HG03045 (cell line): ENCODE data around the gene FAF1.
"Not testable (repeated sequence)": the region's sequence is repeated elsewhere in the genome, so short reads cannot be mapped to it uniquely, and the experiment has no call there.

Experiments
- ATAC-seq: cut with Tn5 transposase; IDR thresholded peaks from one replicate; pipeline ENCODE4 v1.9.1; 2021; ENCODE audit warnings: mild to moderate bottlenecking, moderate library complexity; ENCODE audit not compliant: unreplicated experiment

Gene FAF1

GRCh38 chr1:50917138-50918137, 42.6 kb downstream of the FAF1 start:
- ATAC-seq = no peak

GRCh38 chr1:50915621-50916020, 44.4 kb downstream of the FAF1 start:
- ATAC-seq = no peak

GRCh38 chr1:50913954-50914353, 46.1 kb downstream of the FAF1 start:
- no peak for ATAC-seq

GRCh38 chr1:50910356-50910755, 49.7 kb downstream of the FAF1 start:
- not testable (repeated sequence) for ATAC-seq

- ATAC-seq = not testable (repeated sequence)
Measured at GRCh38 chr1:50907610-50908009, 52.5 kb downstream of the FAF1 start.

GRCh38 chr1:50906050-50906449, 54.0 kb downstream of the FAF1 start:
- ATAC-seq = not testable (repeated sequence)

- no peak for ATAC-seq
Measured at GRCh38 chr1:50902419-50902818, 57.6 kb downstream of the FAF1 start.

- ATAC-seq = no peak
Measured at GRCh38 chr1:50901872-50902271, 58.2 kb downstream of the FAF1 start.

- ATAC-seq = no peak
Measured at GRCh38 chr1:50898773-50899172, 61.3 kb downstream of the FAF1 start.

GRCh38 chr1:50894340-50894739, 65.7 kb downstream of the FAF1 start:
- no peak for ATAC-seq

- no peak for ATAC-seq
Measured at GRCh38 chr1:50893466-50893865, 66.6 kb downstream of the FAF1 start.

- not testable (repeated sequence) for ATAC-seq
Measured at GRCh38 chr1:50887555-50887954, 72.5 kb downstream of the FAF1 start.

GRCh38 chr1:50880373-50880772, 79.7 kb downstream of the FAF1 start:
- no peak for ATAC-seq

GRCh38 chr1:50879137-50879536, 80.9 kb downstream of the FAF1 start:
- ATAC-seq = no peak

GRCh38 chr1:50878434-50878833, 81.6 kb downstream of the FAF1 start:
- ATAC-seq = no peak

- no peak for ATAC-seq
Measured at GRCh38 chr1:50877641-50878040, 82.4 kb downstream of the FAF1 start.

GRCh38 chr1:50873458-50874187, 86.4 kb downstream of the FAF1 start:
- peak; percentile 92 for ATAC-seq

GRCh38 chr1:50864845-50865244, 95.2 kb downstream of the FAF1 start:
- ATAC-seq = not testable (repeated sequence)

GRCh38 chr1:50861772-50862171, 98.3 kb downstream of the FAF1 start:
- no peak for ATAC-seq

GRCh38 chr1:50860702-50861101, 99.4 kb downstream of the FAF1 start:
- no peak for ATAC-seq

- no peak for ATAC-seq
Measured at GRCh38 chr1:50860256-50860655, 99.8 kb downstream of the FAF1 start.

- ATAC-seq = no peak
Measured at GRCh38 chr1:50859657-50860056, 100.4 kb downstream of the FAF1 start.
